ENCODE results near the gene CDC14A.

- TF ChIP-seq EZH2phosphoT487 (conservative IDR thresholded peaks at IDR 0.05; ENCODE audit: low read length), result no peak
- no peak for TF ChIP-seq CTCF (IDR thresholded peaks at IDR 0.05; ENCODE audit: insufficient read depth, low read length, poor library complexity, severe bottlenecking)
These were observed 82.5 kb downstream of the CDC14A start for GRCh38 chr1:100434831-100435230.
